Esophagus (tissue), 2 donors: ENCODE data around the gene WDR1. TPM values are rescaled to one million over a fixed set of nuclear protein-coding genes. Genes with fewer than 3 reads are reported as not detected.
A peak's percentile ranks its signal among the peaks of the same experiment; 100 is the strongest.

Experiments used
- H3K27ac ChIP-seq, 2 donors: one replicate each; pipeline ENCODE4 v1.5.1; 2013; ENCODE audit warnings: low read depth in 2 of 2, mild to moderate bottlenecking in 2 of 2, inconsistent platforms in 1 of 2, low read length in 1 of 2, moderate library complexity in 1 of 2
- H3K27me3 ChIP-seq, 2 donors: one replicate each; pipeline ENCODE4 v1.6.1; 2013; ENCODE audit warnings: low read length in 2 of 2, control low read depth in 1 of 2, mild to moderate bottlenecking in 1 of 2; ENCODE audit not compliant: insufficient read depth in 2 of 2, control insufficient read depth in 1 of 2
- H3K36me3 ChIP-seq, 2 donors: one replicate each; pipeline ENCODE4 v1.6.1; 2013; ENCODE audit warnings: low read length in 1 of 2; ENCODE audit not compliant: control insufficient read depth in 2 of 2, insufficient read depth in 2 of 2
- H3K4me1 ChIP-seq, 2 donors: one replicate each; pipeline ENCODE4 v1.6.1; 2013; ENCODE audit warnings: low read length in 1 of 2; ENCODE audit not compliant: control insufficient read depth in 2 of 2, insufficient read depth in 2 of 2
- H3K4me3 ChIP-seq, 2 donors: one replicate each; pipeline ENCODE4 v1.5.1; 2013; ENCODE audit warnings: low read length in 2 of 2, mild to moderate bottlenecking in 2 of 2, low read depth in 1 of 2, moderate library complexity in 1 of 2
- H3K9me3 ChIP-seq, 2 donors: one replicate each; pipeline ENCODE4 v1.6.1; 2013; ENCODE audit warnings: mild to moderate bottlenecking in 2 of 2, low read depth in 1 of 2, low read length in 1 of 2, moderate library complexity in 1 of 2; ENCODE audit not compliant: control insufficient read depth in 2 of 2, insufficient read depth in 1 of 2
- WGBS, 2 donors: extraction: QIAGEN DNeasy Blood & Tissue Kit; methylation state at CpG; one replicate each; pipeline ENCODE4 v1.1.7; 2013; 5-methylcytosine and 5-hydroxymethylcytosine counted together
- polyA plus RNA-seq, 2 donors: library from polyadenylated mRNA; stranded (reverse); fragments of 200-250 nt; gene quantifications; one replicate each; pipeline ENCODE4 v1.2.3, GENCODE V29; 2013
- donor health status: healthy with polysubstance abuse.
- donor health status: Bipolar disorder and iron deficiency.

Gene WDR1
- polyA plus RNA-seq, 2 donors, result 73.8 to 170 TPM

GRCh38 chr4:10088135-10089010, 28.2 kb downstream of the WDR1 start:
- no peak overlapping the region for H3K4me3 ChIP-seq
- WGBS, 2 donors, result 75 to 80% methylated on average over 28 of the region's 28 CpGs
- no peaks in the 10 kb centered on the region for H3K9me3 ChIP-seq
- peaks cover 51 to 91% of the 10 kb centered on the region in 2 donors for H3K36me3 ChIP-seq
- peak overlapping the region in 1 of 2 donors; percentile 9 for H3K27ac ChIP-seq
- H3K27me3 ChIP-seq, result no peaks in the 10 kb centered on the region
- H3K4me1 ChIP-seq, result peaks cover 5 to 10% of the 10 kb centered on the region in 2 donors

- peaks cover 1 to 4% of the 10 kb centered on the region in 2 donors for H3K4me1 ChIP-seq
- H3K36me3 ChIP-seq, result peaks cover 52 to 92% of the 10 kb centered on the region in 2 donors
- H3K4me3 ChIP-seq, result no peak overlapping the region
- WGBS, 2 donors, result 94 to 95% methylated on average over 12 of the region's 12 CpGs
- no peaks in the 10 kb centered on the region for H3K9me3 ChIP-seq
- no peak overlapping the region for H3K27ac ChIP-seq
- H3K27me3 ChIP-seq, result no peaks in the 10 kb centered on the region
These were observed 29.3 kb downstream of the WDR1 start for GRCh38 chr4:10087152-10087791.

- Histone ChIP-seq H3K27ac (no peak overlapping the region), H3K27me3 (no peaks in the 10 kb centered on the region), H3K4me3 (no peak overlapping the region), H3K36me3 (peaks cover 57 to 90% of the 10 kb centered on the region in 2 donors), H3K4me1 (peaks cover 1 to 3% of the 10 kb centered on the region in 2 donors), H3K9me3 (no peaks in the 10 kb centered on the region)
- 90 to 93% methylated on average over 13 of the region's 13 CpGs for WGBS, 2 donors
These were observed 30.0 kb downstream of the WDR1 start for GRCh38 chr4:10086506-10087120.

DNA sequence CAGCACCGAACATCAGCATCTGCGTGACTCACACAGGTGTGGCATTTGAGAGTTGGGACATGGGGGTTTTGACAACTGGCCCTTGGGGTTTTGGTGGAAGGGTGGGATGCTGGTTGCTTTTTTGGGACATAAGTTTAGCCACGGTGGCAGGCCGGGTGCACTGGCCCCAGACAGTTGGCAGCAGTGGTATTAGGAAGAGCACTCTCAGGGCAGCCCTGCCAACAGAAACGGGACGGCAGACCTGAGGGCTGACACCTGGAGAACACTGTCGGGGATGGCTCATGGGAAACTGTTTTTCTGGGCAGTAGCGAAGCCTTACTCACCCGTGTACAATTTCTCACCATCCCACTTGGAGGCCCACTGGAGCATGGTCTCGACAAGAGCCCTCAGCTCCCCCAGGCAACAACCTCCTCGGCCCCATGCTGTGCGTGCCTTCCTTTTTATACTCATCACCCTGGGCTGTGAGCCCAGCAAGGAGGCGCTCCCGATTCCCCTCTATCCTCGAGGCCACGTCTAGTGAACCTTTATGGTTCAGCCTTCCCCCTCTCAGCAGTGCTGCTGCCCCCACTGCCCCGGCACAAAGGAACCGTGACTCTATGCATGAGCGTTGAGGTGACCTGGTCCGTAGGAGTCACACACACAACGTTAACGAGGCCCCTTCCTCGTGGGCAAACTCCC, 30.6 kb downstream of the WDR1 start:
- Histone ChIP-seq H3K27ac (no peak overlapping the region), H3K9me3 (no peaks in the 10 kb centered on the region), H3K4me1 (peaks cover 0 to 1% of the 10 kb centered on the region in 2 donors), H3K4me3 (no peak overlapping the region), H3K36me3 (peaks cover 52 to 87% of the 10 kb centered on the region in 2 donors), H3K27me3 (no peaks in the 10 kb centered on the region)
- 83 to 84% methylated on average over 23 of the region's 23 CpGs for WGBS, 2 donors

GRCh38 chr4:10085386-10085785, 31.2 kb downstream of the WDR1 start:
- Histone ChIP-seq H3K4me1 (peaks cover 0 to 1% of the 10 kb centered on the region in 2 donors), H3K27me3 (no peaks in the 10 kb centered on the region), H3K36me3 (peaks cover 53 to 87% of the 10 kb centered on the region in 2 donors), H3K27ac (no peak overlapping the region), H3K4me3 (no peak overlapping the region), H3K9me3 (no peaks in the 10 kb centered on the region)
- whole genome bisulfite sequencing, 2 donors, result 81 to 84% methylated on average over 11 of the region's 11 CpGs

DNA sequence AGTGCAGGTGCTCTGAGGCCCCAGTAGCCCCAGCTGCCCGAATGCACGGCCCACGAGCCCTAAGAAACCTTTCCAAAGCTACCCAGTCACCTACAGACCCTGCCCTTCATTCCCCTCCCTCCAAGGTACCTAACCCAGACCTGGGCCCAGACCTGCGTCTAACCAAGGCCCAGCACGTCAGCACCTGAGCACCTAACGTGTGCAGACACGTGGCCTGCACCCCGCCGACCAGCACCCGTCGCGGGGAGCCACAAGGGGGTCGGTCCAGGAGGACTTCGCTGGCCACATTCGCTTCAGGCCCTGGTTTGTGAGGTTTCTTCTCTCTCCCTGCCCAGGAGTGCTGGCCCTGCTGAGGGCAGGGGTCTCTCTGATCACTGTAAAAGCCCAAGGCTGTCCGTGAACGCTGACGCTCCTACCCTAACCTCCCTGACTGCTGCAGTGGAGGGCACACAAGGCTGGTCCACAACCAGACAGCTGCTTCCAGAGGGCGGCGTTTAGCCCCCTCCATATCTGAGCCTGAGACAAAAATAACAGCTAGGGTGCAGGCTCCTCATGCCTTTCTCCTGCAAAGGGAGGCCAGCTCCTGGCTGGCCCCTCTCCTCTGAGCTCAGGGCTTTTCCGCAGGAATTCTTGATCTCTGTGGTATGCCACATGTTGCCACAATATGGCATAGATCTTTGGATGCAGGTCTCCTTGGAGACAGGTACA, 31.8 kb downstream of the WDR1 start:
- Histone ChIP-seq H3K9me3 (no peaks in the 10 kb centered on the region), H3K4me1 (peaks cover 0 to 1% of the 10 kb centered on the region in 2 donors), H3K36me3 (peaks cover 56 to 88% of the 10 kb centered on the region in 2 donors), H3K4me3 (no peak overlapping the region), H3K27me3 (no peaks in the 10 kb centered on the region), H3K27ac (no peak overlapping the region)
- WGBS, 2 donors, result 79 to 90% methylated on average over 21 of the region's 21 CpGs

GRCh38 chr4:10083861-10084641, 32.5 kb downstream of the WDR1 start:
- Histone ChIP-seq H3K4me3 (no peak overlapping the region), H3K4me1 (peaks cover 0 to 1% of the 10 kb centered on the region in 2 donors), H3K27me3 (no peaks in the 10 kb centered on the region), H3K36me3 (peaks cover 62 to 90% of the 10 kb centered on the region in 2 donors), H3K27ac (no peak overlapping the region), H3K9me3 (no peaks in the 10 kb centered on the region)
- 77 to 78% methylated on average over 23 of the region's 23 CpGs for WGBS, 2 donors

DNA sequence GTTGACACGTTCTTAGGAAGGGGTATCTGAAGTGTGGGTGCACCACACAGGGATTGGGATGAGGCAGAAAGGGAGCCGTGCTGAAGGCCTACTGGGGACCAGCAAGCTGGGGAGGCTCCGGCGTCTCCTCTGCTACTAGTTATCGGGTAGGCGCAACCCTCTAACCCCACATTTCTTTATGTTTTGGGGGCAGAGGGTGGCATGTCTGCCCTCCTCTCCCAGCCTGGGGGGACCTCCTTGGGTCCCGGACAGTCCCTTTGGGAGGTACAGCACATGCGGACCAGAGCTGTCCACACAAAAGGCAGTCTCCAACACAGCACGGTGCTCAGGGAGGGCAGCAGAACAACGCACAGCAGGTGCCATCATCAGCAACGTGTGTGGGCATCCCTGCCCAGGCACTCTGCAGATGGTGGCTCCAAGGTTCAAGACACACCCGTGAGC, 33.2 kb downstream of the WDR1 start:
- 87 to 89% methylated on average over 12 of the region's 12 CpGs for WGBS, 2 donors

More for the DNA sequence above, 33.2 kb downstream of the WDR1 start:
- Histone ChIP-seq H3K27ac (no peak overlapping the region), H3K4me3 (no peak overlapping the region), H3K9me3 (no peaks in the 10 kb centered on the region), H3K4me1 (peaks cover 0 to 5% of the 10 kb centered on the region in 2 donors), H3K36me3 (peaks cover 61 to 94% of the 10 kb centered on the region in 2 donors), H3K27me3 (no peaks in the 10 kb centered on the region)
